Stimulated activated naive CD4-positive, alpha-beta T cell (primary cell): Measurements from ENCODE around the gene NUDT19.
"Not testable (repeated sequence)": the region's sequence is repeated elsewhere in the genome, so short reads cannot be mapped to it uniquely, and the experiment has no call there.

Source experiments
- DNase-seq, 6 experiments: peaks; one replicate each; lab custom pipeline; 2025; lab: John Stamatoyannopoulos, UW

Gene NUDT19

DNA sequence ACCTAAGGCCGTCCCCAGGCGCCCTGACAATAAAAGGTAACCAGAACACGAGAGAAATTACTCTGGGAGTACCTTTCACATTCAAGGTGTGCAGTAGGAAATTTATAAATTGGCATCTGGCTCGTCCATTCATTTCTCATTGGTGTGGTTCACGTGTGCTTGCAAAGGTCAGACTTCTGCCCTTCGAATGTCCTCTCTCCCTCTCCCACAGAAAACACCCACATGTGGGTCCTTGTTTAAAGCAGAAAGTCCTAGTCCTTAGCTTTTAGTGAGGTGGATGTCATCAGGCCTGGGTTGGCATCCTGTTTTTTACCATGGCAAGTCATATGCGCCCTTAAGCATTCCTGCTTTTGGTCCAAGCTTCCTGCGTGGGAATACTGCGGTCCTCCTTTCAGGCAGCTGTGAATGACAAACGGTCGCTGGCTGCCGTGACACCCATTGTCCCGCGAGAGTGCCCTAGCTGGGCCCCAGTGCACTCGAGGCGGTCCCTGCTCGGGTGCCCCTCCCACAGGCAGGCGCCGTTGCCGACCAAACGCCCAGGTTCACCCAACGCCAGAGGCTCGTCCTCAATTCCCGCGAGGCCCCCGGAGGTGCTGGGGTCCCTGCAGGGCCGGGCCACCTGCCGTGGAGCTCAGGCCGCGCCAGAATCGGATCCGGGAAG, at the start of gene NUDT19:
TSS of gene NUDT19 (plus strand) at position 531 of the 661 bp plus-strand sequence. CDS start 140 bp downstream, outside the sequence.
- peak; percentile 36 to 67 (median 50) for DNase-seq

DNA sequence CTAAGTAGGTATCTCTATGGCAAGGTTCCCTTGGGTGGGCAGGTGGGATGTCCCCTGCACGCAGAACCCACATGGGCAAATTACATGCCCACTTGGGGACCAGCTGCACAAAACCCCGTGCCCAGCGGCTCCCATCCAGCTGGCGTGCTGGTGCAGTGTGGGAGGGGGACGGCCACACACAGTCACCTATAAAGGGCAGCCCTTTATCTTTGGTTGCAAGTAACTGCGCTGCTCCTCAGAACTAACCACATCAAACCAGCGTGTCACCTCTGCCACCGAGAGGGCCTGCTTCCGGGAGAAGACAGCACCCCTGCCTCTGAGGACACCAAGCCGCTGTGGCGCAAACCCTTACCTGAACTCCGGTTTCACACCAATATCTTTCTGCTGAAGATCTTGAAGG, 48.9 kb upstream of the NUDT19 start:
- DNase-seq: peak in 5 of 6 experiments; percentile 35 to 75 (median 49)

DNA sequence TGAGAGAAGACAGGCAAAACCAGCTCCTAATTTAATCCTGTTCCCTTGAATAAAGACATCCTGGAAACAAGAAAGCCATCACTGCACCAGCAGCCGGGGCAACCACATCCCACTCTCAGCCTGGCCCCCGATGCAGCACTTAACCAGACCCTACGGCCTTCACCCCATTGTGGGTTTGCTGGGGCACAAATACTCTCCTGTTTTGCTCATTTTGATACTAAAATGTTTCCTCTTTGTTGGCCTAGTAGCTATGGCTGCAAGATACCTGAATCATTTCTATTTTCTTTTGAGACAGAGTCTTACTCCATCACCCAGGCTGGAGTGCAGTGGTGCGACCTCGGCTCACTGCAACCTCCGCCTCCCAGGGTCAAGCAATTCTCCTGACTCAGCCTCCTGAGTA, 45.1 kb upstream of the NUDT19 start:
- DNase-seq: no peak

DNA sequence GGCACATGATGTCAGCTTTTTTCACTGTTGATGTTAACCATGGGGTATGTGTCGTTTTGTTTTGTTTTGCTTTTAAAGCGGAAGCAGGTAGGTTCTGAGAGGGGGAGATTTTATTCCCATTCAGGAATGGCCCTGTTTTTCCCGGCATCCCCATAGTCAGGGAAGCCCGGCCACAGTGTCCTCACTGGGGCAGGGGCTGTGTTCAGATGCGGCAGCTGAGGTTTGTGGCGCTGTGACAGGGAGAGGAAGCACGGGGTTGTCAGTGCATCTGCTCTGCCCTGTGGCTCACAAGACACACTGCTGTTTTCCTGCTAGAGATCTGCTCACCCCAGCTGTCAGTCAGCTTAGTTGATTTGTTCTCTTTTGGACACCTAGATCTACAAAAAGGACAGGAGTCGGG, 44.3 kb upstream of the NUDT19 start:
- no peak for DNase-seq

DNA sequence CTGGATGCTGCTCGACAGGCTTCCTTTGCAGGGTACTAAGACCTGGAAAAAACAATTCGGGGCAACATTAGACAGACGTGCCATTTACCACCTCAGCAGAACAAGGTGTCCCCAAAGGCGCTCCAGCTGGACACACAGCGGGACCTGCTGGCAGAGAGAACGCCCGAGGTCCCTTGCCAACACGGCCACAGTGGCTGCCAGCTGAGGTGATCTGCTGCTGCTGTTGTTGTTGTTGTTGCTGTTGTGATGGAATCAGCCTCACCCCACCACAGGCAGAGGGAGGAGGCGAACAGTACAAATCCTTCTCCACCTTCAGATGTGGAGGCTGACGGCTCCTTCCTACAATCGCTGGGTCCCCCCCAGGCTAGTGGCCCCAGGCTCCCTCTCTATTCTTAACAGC, 41.9 kb upstream of the NUDT19 start:
- DNase-seq: no peak

DNA sequence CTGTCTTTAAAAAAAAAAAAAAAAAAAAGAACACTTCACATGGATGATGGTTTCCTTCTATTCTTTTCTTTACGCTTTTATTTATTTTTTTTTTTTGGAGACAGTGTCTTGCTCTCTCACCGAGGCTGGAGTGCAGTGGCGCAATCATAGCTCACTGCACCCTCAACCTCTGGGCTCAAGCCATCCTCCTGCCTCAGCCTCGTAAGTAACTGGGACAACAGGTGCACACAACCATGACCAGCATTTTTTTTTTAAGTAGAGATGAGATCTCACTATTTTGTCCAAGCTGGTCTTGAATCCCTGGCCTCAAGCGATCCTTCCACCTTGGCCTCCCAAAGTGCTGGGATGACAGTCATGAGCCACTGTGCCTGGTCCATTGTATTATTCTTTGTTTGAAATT, 41.0 kb upstream of the NUDT19 start:
- no peak for DNase-seq

DNA sequence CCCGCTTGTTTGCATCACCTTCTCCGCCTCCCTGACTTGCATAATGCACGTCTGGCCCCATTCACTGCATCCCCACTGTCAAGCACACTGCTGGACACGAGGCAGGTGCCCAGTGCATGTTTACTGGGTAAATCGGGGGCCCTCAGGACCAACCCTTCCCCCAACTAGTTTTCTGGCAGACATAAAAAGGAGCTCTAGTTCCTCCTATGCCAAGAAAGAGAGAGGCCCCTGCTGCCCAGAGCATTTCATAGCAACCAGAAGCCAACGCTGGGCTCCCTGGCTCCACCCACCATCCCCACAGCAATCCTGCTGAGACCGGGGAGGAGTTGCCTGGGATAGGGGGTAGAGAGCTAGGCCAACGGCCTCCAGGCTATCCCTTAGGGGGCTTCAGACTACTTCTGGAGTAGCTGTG, 39.9 kb upstream of the NUDT19 start:
- no peak for DNase-seq

DNA sequence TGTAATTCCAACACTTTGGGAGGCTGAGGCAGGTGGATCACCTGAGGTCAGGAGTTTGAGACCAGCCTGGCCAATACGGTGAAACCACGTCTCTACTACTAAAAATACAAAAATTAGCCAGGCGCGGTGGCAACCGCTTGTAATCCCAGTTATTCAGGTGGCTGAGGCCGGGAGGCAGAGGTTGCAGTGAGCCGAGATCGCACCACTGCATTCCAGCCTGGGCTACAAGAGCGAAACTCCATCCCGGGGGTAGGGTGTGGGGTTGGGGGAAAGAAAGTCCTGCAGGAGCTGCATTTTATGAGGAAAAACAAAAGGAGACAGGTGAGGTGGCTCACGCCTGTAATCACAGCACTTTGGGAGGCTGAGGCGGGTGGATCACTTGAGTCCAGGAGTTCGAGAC, 39.3 kb upstream of the NUDT19 start:
- not testable (repeated sequence) for DNase-seq

DNA sequence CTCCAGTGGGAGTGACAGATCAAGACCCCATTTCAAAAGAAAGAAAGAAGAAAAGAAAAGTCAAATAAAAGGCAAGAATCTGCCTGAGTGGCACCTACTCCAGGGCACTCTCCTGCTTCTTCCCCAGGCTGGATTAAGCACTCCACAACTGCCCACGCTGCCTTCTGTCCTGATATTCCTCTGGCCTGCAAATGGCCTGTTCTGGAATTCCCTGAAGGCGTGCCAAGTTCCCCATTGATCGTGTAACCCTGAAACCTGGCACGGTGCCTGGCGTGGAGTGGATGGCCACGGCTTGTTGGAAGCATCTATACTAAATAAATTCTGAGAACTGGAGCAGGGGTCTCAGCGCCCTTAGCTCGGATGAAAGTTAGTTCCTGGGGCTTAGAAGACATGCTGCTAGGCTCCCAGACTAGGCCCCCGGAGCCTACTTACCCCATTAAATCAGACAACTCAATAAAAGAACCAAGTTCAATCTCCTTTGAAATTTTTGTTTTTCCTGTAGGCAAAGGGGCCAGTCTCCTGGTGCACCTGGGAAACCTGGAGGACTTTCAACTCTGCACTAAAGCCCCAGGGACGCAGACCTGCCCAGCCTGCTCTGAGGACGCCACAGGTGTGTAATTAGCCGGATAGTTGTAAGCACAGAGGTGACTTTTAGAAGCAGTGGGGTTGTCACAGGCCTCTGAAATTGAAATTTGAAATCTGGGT, 38.6 kb upstream of the NUDT19 start:
- no peak for DNase-seq

DNA sequence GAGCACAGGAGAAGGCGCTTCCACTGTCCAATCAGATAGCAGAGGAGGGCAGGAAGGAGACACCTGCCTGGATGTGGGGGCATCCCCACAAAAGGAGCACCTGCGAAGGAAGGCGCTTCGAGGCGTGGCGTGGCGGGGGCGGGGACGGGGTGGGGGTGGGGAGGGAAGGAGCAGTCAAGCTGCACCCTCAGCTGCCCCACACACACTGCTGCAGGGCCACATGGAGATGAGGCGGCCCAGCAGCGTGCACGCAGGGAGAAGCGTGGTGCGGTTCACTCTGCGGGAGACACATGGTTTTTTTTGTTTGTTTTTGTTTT, 38.1 kb upstream of the NUDT19 start:
- DNase-seq: no peak

DNA sequence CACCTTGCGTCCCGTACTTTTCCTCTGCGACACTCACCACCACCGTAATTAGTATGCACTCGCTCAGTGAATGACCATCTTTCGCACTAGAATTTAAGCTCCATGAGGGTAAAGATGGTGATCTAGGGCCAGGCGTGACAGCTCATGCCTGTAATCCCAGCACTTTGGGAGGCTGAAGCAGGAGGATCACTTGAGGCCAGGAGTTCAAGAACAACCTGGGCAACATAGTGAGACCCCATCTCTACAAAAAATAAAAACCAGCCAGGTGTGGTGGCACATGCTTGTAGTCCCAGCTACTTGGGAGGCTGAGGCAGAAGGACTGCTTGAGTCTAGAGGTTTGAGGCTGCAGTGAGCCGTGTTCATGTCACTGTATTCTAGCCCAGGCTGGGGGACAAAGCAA, 35.2 kb upstream of the NUDT19 start:
- not testable (repeated sequence) for DNase-seq

DNA sequence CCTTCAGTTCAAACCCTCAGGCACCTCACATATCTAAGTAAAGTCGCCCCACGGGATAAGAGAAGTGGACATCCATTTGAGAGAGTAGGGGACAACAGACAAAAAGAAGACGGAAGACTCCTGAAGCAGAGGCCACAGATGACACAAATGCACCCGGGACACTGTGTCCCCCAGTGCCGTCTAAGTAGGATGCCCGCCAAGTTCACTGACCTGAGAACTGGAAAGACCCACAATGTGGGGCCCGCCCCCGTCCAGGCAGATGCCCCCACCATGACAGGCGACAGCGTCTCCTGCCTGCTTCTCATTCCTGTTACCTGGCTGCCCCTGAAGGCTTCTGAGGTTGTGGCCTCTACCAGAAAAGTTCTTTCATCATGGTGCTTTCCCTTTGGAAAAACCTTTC, 33.5 kb upstream of the NUDT19 start:
- DNase-seq: no peak

DNA sequence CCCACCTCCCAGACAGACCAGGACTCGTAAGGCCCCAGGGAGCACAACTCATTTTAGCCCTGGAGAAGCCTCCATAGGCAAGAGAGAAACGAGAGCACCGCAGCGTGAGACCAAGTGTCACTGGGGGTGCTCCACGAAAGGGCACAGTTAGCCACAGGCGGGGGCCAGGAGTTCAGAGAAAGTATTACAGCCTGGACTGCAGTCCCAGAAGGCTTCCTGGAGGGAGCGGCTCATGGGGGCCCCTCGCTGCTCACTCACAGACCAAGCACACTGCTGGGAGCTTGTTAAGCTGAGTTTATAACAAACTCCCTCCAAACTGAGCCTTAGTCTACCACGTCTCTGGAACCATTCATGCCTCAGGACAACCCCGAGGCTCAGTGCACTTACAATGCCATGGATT, 33.1 kb upstream of the NUDT19 start:
- DNase-seq: no peak

DNA sequence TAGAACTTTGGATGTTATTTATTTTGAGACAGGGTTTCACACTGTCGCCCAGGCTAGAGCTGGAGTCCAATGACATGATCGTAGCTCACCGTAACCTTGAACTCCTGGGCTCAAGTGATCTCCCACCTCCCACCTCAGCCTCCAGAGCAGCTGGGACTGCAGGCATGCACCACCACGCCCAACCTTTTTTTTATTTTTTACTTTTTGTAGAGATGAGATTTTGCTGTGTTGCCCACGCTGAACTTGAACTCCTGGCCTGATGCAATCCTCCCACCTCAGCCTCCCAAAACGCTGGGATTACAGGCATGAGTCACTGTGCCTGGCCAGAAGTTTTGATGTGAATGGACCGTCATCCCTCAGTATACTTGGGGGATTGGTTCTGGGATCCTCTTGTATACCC, 30.3 kb upstream of the NUDT19 start:
- no peak for DNase-seq

DNA sequence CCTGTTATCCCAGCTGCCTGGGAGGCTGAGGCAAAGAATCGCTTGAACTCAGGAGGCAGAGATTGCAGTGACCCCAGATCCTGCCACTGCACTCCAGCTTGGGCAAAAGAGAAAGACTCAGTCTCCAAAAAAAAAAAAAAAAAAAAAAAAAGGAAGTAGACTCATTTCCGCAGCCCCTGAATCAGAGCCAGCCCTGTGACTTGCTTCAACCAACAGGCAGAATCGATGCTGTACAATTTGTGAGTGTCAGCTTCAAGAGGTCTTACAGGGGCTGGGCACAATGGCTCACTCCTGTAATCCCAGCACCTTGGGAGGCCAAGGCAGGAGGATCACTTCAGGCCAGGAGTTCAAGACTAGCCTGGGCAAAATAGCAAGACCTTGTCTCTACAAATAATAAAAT, 29.4 kb upstream of the NUDT19 start:
- no peak for DNase-seq

DNA sequence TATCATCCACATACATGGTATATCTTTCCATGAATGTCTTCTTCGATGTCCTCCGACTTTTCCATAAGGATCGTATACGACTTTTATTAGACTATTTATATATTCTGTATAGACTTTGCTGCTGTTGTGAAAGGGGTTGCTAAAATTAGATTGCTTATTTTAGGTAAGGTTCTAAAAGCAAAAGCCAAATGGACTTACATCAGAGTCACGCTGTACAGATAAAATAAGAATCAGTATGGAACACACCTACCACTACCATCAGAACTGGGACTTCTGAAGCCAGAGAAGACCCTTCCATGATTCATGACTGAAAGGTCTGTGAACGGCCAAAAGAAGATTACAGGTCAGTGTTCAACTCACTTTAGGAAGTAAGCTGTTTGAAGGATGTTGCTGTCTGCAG, 25.5 kb upstream of the NUDT19 start:
- DNase-seq: no peak

DNA sequence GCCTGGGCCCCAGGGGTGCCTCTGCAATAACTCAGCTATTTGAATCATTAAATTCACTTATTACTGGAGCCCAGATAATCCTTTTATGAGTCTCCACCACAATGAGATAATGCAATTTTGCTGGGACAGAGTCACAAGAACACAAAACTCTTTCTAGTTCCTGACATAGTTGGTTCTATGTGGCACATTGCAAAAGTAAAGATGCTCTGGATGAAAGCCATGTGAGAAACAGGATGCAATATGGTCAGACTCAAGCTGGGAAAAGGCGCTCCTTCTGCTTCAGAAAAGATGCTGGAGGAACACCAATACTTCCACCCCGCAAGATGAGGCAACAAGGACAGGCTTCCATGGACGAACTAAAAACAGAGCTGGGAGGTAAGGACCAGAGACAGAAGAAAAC, 22.3 kb upstream of the NUDT19 start:
- DNase-seq: no peak

DNA sequence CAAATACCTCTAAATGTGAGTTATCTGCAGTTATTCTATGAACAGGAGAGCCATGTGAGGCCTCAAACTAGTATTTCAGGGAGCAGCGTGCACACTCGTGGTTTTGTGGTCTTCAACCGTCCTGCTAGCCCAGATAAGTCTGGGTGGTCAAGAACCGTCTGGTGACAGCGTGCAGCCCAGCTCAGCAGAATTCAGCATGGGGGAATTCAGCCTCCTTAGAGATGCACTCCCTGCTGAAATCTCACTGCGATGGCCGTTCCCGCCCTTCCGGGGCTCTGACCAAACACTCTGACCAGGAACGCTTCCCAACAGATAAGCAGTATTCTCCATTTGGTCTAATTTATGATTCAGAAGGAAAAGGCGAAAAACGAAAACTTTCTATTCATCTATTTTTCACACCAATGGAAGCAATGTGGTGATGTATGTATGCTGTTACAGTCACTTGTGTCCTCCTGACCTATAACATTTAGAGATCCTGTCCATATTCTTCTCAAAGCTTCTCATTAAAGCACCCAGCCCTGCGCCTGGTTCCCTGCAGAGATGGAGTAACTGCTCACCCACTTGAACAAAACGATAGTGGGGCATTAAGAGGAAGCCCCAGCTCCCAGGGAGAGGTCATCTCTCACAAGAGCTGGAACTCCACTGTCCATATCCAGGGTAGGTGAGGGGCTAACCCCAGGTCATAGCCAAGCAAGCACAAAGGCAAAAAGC, 19.6 kb upstream of the NUDT19 start:
- no peak for DNase-seq

DNA sequence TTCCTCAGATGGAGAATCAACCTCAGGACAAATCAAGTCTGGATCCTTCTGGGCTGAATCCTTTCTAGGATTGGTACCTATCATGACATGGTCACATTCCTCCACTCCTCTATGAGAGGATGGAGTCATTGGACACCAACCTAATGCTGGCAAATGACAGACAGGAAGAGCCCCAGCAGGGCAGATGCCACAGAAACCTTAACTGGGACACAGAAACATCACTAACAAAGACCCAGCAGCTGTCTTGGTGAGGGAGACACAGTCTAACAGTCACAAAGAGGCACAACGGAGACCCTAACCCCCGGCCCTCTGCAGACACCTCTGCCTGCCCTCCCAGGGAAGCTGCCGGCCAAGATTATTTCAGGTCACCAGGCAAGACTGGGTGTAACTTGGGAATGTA, 18.8 kb upstream of the NUDT19 start:
- no peak for DNase-seq

DNA sequence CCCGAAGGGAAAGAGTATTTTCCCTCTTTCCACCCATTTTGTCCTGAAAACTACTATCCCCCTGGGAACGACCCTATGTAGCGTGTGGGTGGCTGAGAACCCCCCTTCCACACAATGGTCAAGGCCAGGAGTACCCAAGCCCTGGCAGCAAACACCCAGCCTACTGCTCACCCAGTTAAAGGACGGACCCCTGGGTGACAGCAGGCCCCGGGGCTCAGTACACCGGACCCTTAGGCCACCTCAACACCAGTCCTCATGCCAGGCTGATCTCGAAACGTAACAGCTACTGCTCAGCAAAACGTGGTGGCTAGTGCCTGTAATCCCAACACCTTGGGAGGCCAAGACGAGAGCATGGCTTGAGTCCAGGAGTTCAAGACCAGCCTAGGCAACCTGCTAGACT, 18.0 kb upstream of the NUDT19 start:
- DNase-seq: no peak

DNA sequence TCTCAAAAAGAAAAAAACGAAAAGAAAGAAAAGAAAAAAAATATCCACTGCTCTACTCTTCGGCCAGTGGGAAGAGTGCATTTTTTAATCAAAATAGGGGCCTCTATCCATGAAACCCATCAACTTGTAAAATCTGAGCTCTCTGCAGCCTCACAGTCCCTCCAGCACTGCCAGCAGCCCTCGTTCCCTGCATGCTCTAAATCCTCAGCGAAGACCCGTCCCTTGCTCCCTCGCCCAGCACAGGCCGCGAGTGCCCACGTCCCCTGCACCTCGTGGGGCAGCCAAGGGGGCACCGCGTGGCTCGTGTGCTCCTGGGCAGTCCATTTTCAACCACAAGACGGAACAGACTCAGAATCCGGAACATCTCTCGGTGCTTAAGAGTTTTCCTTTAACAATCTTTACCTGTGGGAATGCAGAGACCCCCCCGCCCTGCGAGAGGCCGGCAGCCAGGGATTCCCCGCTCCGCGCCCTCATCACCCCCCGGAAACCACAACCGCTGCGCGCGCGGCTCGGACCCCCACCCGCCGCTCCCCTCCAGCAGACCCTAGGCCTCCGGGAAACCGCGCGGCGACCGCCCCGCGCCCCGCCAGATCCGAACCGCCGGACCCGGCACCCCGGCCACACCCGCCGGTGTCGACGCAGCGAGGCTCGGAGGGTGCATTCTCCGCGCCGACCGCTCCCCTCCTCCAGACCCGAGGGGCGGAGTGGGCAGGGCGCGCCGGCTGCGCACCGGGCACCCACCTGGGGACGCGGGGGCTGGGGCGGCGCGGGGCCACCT, 17.3 kb upstream of the NUDT19 start:
- no peak for DNase-seq

DNA sequence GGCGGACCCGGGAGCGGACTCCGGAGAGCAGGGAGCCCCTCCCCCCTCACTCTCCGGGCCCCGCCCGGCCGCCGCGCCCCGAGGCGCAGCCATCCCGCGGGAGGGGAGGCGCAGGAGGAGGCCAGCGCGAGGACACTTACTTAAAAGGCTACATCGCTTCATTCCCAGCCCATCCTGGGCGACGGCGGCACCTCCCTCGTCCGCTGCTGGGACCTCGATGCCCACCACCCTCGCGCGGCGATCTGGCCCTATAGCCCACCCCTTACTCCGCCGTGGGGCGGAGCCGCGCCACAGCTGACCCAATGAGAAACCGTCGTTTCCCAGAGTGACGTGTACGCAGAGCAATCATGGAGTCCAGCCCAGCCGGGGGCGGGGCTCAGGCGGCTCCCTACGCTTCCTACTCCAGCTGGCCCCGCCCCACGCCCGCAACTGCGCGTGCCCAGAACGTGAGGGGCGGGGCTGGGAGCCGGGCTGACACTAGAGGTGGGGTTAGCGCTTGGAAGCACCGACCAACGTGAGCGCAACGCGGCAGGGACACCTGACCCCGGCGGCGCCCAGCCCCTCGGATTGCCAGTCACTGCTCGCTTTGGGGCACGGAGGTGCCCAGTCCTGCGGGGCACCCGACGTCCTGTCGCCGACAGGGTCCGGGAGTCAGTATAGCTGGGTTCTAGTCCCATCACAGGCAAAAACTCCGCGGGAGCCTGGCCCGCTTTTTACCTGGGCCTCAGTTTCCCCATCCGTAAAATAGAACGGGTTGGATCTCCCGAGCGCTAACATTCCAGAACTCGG, 16.5 kb upstream of the NUDT19 start, which contains the start of gene ANKRD27:
TSS of gene ANKRD27 (minus strand) at position 250 of the 789 bp plus-strand sequence. CDS start 16,165 bp downstream, outside the sequence.
- DNase-seq: peak; percentile 96 to 99 (median 97)
